PFSK-1 (cell line): ENCODE results near the gene FERD3L.

Experiments
- POLR2AphosphoS5 ChIP-seq: IDR thresholded peaks from 2 replicates; pipeline ENCODE4 v1.6.1; 2012; ENCODE audit warnings: low read depth, mild to moderate bottlenecking, control low read depth, low read length, moderate library complexity
- SIN3A ChIP-seq: IDR thresholded peaks from 2 replicates; pipeline ENCODE4 v1.6.1; 2012; ENCODE audit warnings: mild to moderate bottlenecking, low read length, moderate library complexity, borderline replicate concordance; ENCODE audit not compliant: insufficient read depth
- TAF1 ChIP-seq: IDR thresholded peaks from 2 replicates; pipeline ENCODE4 v1.6.1; 2012; ENCODE audit warnings: low read length, control low read depth, borderline replicate concordance; ENCODE audit not compliant: insufficient read depth
- TF ChIP-seq, protein P1 (sequence below), 2 experiments: IDR thresholded peaks; 2 replicates each; pipeline versions ENCODE4 v1.6.1 to v1.8.0; 2011 to 2012; ENCODE audit warnings: low read depth in 2 of 2, low read length in 2 of 2, control low read depth in 1 of 2, inconsistent platforms in 1 of 2, mild to moderate bottlenecking in 1 of 2, moderate library complexity in 1 of 2; ENCODE audit not compliant: insufficient read depth in 1 of 2

DNA sequence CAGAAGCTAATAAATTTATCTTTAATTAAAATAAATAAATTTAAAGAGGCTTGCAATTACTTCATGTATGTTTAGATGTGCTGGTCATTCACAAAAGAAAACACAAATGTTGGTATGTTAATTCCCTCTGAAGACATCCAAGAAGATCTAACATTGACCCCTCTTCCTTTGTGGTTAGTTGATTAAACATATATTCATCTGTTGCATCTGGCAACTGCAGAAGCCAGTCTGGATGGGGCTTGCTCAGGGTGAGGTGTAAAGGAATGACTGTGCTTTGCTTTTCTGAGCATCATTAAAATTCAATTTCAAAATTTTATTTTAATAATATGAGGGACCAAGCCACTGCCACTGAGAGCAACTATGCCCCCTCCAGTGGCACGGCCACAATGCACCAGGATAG is 36.4 kb upstream of the FERD3L start:
- no peak for TF ChIP-seq SIN3A
- TF ChIP-seq TAF1, result no peak
- TF ChIP-seq POLR2AphosphoS5, result no peak
- TF ChIP-seq, protein P1, sequence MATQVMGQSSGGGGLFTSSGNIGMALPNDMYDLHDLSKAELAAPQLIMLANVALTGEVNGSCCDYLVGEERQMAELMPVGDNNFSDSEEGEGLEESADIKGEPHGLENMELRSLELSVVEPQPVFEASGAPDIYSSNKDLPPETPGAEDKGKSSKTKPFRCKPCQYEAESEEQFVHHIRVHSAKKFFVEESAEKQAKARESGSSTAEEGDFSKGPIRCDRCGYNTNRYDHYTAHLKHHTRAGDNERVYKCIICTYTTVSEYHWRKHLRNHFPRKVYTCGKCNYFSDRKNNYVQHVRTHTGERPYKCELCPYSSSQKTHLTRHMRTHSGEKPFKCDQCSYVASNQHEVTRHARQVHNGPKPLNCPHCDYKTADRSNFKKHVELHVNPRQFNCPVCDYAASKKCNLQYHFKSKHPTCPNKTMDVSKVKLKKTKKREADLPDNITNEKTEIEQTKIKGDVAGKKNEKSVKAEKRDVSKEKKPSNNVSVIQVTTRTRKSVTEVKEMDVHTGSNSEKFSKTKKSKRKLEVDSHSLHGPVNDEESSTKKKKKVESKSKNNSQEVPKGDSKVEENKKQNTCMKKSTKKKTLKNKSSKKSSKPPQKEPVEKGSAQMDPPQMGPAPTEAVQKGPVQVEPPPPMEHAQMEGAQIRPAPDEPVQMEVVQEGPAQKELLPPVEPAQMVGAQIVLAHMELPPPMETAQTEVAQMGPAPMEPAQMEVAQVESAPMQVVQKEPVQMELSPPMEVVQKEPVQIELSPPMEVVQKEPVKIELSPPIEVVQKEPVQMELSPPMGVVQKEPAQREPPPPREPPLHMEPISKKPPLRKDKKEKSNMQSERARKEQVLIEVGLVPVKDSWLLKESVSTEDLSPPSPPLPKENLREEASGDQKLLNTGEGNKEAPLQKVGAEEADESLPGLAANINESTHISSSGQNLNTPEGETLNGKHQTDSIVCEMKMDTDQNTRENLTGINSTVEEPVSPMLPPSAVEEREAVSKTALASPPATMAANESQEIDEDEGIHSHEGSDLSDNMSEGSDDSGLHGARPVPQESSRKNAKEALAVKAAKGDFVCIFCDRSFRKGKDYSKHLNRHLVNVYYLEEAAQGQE (IDR thresholded peaks at IDR 0.05; ENCODE audit: insufficient read depth in 1 of 2, low read depth in 2 of 2, low read length in 2 of 2), result no peak
